ENCODE data around the gene TIAM2.

- TF ChIP-seq EZH2 (IDR thresholded peaks at IDR 0.05; ENCODE audit: borderline replicate concordance, low read depth, low read length, poor library complexity, severe bottlenecking) = no peak
- TF ChIP-seq CTCF (conservative IDR thresholded peaks at IDR 0.05; ENCODE audit: low read depth, low read length) = no peak
These were observed 224.2 kb downstream of the TIAM2 start for GRCh38 chr6:155219299-155219698.

Measured in A673 (cell line).